NCI-H345 (cell line): ENCODE results near the gene ATP6V1A.

Source experiments
- DNase-seq: peaks from one replicate; lab custom pipeline; 2025; lab: John Stamatoyannopoulos, UW

Gene ATP6V1A

DNA sequence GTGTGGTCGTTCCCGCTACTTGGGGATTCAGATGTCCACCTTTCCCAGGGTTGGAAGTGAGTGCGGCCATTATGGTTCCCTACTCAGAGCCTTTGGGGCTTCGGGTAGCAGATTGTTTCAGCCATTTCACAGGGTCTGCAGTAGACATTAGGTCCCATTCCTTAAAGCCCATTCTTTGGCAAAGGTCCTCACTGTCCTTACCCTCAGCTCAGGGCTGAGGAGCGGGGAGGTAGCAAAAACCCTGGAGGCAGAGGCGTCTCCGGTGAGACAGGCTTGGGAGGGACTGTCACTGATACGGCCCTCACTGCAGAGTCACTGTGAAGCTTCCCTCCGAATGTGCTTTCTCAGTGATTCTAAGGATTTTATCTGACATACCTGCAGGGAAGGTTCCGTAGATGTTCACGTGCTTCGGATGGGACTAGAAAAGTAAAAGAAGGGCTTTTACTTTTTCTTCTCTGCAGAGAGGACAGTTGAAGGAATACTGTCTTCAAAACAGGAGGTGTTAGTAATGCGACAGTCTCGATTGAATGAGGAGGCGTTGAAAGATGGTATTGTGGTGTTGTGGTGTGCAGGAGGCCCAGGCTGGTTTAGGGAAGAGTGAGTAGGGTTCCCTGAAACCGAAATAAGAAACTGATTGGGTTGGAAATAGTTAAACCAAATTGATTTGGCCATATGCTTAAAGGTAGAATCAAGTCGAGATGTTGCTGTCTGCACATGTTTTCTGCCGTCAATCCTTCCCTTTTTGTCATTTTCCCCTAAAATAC is 630 bp downstream of the ATP6V1A start:
- no peak for DNase-seq

- DNase-seq: no peak
These were observed 4.3 kb downstream of the ATP6V1A start for GRCh38 chr3:113751141-113751540.

DNA sequence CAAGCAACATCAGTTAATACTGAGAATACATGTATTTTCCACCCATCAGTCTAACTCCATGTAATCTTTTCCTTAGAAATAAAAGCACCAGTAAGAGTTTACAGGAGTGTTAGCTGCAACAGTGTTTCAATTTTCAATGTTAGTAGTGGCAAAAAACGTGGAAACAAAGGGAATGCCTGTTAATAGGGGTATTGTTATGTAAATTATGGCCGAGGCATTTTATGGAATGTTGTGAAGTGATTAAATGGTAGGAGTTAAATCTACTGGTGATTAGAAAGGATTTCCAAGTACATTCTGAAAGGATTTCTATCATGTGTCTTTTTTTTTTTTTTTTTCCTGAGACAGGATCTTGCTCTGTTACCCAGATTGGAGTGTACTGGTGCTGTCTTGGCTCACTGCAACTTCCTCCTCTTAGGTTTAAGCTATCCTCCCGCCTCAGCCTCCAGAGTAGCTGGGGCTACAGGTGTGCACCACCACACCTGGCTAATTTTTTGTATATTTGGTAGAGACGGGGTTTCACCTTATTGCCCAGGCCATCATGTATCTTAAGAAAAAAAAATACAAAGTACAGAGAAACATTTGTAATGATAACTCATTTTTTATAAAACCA is 6.6 kb downstream of the ATP6V1A start:
- DNase-seq: no peak

DNA sequence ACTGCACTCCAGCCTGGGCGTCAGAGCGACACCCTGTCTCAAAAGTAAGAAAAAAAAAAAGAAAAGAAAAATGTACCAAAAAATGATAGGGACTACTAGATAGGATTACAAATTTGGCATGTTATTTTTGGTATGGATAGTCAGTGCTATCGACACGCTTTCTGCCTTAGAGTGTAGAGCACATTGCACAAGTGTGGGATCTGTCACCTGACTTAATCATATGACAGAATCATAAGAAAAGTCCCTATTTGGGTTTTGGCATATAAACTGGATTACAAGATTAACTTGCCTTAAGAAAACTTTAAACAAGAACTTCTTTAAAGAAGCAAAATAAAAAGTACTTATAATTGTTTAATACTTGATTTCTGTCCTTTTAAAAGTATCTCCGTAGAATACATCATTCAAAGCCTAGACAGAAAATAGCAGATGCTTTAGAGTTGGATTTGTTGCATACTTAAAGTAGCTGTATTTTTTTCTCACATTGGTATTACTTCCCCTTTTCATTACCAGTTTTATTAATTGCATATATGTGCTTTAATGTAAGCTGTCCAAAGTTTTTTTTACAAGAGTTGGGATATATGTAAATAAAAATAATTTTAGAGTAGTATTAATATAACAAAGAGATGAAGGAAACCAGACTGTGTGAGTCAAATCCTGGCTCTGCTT is 7.8 kb downstream of the ATP6V1A start:
- no peak for DNase-seq

DNA sequence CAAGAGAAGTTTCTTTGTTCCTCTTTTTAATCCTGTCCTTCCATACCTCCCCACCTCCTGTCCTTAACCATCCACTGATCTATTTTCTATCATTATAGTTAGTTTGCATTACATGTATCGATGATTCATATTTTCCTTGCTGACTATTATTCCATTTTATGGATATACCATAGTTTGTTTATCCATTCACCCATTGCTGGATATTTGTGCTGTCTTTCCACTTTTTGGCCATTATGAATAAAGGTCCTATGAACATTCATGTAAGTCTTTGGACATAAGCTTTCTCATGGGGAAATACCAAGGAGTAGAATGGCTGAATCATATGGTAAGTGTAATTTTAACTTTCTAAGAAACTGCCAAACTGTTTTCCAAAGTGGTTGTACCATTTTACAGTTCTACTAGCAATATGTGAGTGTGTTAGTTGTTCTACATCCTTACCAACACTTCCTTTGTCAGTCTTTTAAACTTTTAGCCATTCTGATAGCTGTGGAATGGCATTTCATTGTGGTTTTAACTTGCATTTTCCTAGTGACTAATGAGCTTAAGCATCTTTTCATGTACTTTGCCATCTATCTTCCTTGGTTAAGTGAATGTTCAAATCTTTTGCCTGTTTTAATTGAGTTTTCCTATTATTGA is 11.7 kb downstream of the ATP6V1A start:
- no peak for DNase-seq

- no peak for DNase-seq
These were observed 17.9 kb downstream of the ATP6V1A start for GRCh38 chr3:113764698-113765097.

DNA sequence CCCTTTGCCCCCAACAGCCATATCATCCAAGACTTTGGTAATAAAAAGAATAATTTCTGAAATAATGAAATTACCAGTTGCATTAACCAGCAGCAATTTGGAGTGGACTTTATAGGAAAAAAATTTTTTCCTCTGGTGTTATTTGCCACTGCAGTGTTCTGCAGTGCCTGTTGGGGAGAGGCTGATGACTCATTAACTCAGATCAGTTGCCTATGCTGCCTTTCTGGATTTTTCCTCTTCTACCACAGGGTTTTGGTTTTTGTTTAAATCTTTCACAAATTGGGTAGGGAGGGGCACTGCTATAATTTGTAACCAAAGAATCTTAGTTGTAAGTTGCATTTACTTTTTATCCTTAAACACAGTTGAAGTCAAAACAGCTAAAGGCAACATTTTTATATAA is 22.7 kb downstream of the ATP6V1A start:
- no peak for DNase-seq

DNA sequence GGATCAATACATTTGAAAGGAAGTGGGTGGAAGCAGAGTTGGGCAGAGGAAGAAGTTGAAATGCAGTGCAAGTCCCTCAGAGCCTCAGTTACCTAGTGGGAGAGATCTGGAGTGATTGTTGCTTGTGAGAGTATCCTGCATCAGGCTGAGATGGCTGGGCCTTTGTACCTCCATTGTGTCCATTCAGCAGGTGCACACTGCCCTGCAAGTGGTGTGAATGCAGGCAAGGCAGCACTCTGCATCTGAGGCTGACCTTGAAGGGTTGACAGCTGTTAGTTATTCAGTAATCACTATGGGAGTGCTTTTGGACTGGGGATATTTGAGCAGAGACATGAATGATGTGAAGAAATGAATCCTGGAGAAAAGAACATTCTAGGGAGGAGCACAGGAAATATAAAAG is 25.2 kb downstream of the ATP6V1A start:
- no peak for DNase-seq

DNA sequence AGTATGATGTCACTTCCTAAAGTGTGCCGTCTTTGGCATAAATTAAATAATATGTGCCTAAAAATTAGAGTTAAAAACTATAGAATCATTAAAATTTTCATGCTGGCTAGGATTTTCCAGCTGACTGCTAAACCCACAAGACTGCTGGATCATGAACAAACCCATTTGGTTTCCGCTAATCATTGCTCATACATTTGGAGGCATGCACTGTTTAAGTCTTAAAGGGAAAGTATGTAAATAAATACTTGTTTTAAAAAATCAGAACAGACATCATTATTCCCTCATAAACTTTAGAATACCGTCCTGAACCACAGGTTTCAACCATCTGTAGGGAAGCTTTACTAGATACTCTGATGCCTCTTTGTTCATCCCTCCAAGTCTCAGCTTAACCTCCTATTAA is 26.5 kb downstream of the ATP6V1A start:
- DNase-seq: no peak

GRCh38 chr3:113775516-113775915 is 28.7 kb downstream of the ATP6V1A start:
- no peak for DNase-seq

DNA sequence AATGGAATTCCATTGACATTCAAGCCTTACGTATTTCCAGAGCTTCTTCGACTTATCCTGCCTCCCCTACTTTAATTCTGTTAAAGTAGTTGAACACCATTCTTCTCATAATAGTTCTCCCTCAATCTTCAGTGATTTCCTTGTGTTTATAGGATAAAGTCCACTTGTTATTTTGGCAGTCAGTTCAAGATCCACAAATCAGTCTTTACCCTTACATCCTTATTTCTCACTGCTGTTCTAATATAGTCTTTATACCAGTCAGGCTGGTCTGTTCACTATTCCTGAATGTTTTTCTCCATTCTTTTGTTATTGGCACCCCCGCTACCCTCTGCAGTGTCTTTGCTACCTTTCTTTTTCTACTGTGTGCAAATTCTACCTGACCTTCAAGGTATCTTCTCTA is 29.7 kb downstream of the ATP6V1A start:
- no peak for DNase-seq

GRCh38 chr3:113783463-113783862 is 36.6 kb downstream of the ATP6V1A start:
- no peak for DNase-seq

DNA sequence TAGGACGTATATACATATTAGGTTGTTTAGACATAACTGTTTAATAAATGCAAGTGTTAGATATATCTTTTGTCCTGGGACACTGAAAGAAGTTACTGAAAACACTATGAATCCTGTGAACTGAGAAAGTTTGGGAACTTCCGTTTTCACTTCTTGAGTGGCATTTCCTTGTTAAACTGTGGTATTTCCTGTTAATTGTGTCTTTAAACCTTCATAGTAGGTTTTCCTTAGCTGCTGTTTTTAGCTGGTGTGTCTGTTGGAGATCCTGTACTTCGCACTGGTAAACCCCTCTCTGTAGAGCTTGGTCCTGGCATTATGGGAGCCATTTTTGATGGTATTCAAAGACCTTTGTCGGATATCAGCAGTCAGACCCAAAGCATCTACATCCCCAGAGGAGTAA is 37.1 kb downstream of the ATP6V1A start:
- no peak for DNase-seq

DNA sequence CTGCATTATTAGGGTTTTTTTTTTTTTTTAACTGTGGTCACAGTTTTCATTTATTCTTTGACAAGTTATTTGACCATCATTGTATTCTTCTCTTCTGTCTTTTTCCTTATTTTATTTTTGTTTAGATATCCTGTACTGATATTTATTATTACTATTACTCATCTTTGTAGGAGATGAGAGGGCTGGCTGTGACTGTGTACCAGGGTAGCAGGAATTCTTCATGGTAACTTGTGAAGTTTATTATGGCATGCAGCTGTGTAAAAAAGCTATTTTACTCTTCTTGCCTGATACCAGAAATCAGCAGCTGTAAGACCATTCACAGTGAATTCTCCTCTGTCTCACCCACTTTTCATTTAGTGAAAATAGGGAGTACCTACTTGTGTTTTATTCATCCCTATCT is 44.5 kb downstream of the ATP6V1A start:
- no peak for DNase-seq

GRCh38 chr3:113794526-113794925 is 47.7 kb downstream of the ATP6V1A start:
- no peak for DNase-seq

- no peak for DNase-seq
These were observed 48.9 kb downstream of the ATP6V1A start for GRCh38 chr3:113795693-113796092.

DNA sequence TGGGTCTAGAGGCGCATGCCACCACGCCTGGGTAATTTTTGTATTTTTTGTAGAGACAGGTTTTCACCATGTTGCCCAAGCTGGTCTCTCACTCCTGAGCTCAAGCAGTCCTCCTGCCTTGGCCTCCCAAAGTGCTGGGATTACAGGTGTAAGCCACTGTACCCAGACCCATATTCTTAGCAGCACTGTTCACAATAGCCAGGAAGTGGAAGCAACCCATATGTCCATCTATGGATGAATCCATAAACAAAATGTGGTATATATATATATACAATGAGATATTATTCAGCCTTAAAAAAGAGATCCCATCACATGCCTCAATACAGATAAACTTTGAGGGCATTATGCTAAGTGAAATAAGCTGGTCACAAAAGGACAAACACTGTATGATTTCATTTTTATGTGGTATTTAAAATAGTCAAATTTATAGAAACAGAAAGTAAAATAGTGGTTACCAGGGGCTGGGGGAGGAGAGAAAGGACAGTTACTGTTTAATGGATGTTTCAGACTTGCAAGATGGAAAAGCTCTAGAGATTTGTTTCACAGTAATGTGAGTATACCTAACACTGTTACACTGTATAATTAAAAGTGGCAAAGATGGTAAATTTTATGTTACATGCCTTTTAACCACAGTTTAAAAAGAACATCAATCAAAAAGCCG is 56.1 kb downstream of the ATP6V1A start:
- no peak for DNase-seq

DNA sequence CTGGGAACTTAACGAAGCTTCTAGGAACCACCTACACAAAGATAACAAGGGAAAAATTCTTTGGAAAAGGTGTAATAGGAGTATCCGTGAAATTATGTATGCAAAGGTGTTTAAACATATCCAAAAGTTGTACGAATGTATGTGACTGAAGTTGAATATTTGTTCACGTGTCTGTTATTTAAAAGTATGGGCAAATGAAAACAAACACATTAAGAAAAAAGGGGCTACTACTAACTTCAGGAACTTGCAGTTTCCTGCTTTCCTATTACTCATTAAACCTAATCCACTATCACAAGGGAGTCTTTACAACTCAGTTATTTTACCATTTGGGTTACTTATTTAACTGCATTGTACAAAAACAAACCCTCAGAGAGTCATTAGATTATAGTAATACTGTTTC is 57.8 kb downstream of the ATP6V1A start:
- DNase-seq: no peak

- DNase-seq: no peak
These were observed 58.4 kb downstream of the ATP6V1A start for GRCh38 chr3:113805249-113805648.

GRCh38 chr3:113812854-113813253 is 66.0 kb downstream of the ATP6V1A start:
- DNase-seq: no peak

DNA sequence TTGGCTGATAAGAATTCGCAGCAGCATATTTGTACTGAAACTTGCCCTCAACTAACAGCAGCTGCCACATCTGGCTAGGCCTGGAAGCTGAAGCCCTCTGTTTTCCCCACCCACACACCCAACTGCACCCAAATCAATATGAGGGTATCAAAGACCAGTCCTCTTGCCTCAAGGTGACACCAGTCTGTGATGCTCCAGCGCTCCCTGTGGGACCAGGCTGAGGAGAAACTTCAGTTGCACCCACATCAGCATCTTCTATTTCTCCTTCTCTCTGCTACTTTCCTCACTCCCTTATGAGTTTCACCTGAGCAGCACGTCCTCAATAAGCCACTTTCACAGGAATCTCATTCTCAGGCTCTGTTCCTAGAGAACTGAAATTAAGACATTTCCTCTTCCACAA is 73.0 kb downstream of the ATP6V1A start:
- DNase-seq: no peak

DNA sequence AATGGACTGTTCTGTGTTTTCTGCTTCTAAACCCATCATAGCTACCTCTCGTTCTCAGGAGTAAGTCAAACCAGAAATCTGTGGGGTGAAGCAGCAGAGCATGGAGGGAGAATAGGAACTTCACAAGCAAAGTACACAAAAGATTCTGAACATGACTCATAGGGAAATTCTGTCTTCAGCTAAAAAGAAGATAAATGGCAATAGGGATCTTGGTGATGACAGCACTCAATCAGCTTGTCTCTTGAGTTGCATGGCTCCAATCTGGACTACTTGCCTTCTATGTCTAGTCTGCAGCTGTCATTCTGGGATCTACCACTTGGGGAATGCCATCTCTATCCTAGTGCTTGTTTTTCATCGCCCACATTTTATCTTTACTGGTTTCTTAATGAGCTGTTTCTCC is 78.3 kb downstream of the ATP6V1A start:
- no peak for DNase-seq
